ENCODE data around the gene MORN4.

MORN4 gene

GRCh38 chr10:97618285-97618684 is 15.0 kb downstream of the MORN4 start:
- no peak for DNase-seq (ENCODE audit: extremely low spot score)
- ChIA-PET POLR2A (no interaction called here), CTCF (interaction anchor here (0.6 kb wide), 1 partner anchor 440 kb away, joined by 3 read pairs; no protein-coding TSS in a partner anchor)
- TF ChIP-seq CTCF (IDR thresholded peaks at IDR 0.05; ENCODE audit: control extremely low read depth, extremely low read depth, low read depth, missing control alignments) = no peak

- DNase-seq (ENCODE audit: extremely low spot score) = no peak
- CTCF ChIA-PET = interaction anchor here (0.8 to 3.4 kb wide), 9 partner anchors 8 to 199 kb away, joined by 3 to 14 read pairs (median 3); partner anchors contain the start of gene ANKRD2
- POLR2A ChIA-PET = no interaction called here
- peak; percentile 27 for TF ChIP-seq CTCF (IDR thresholded peaks at IDR 0.05; ENCODE audit: control extremely low read depth, extremely low read depth, low read depth, missing control alignments)
Measured at GRCh38 chr10:97612386-97612785, 20.9 kb downstream of the MORN4 start.

- no peak for TF ChIP-seq CTCF (IDR thresholded peaks at IDR 0.05; ENCODE audit: control extremely low read depth, extremely low read depth, low read depth, missing control alignments)
- CTCF ChIA-PET = interaction anchor here (0.8 to 1.5 kb wide), 4 partner anchors 29 to 198 kb away, joined by 3 read pairs; no protein-coding TSS in a partner anchor
- DNase-seq (ENCODE audit: extremely low spot score) = no peak
- POLR2A ChIA-PET = no interaction called here
Measured at GRCh38 chr10:97611473-97611872, 21.8 kb downstream of the MORN4 start.

- no peak for TF ChIP-seq CTCF (IDR thresholded peaks at IDR 0.05; ENCODE audit: control extremely low read depth, extremely low read depth, low read depth, missing control alignments)
- CTCF ChIA-PET = interaction anchor here (0.8 to 1.3 kb wide), 2 partner anchors 17 to 37 kb away, joined by 3 to 5 read pairs; partner anchors contain the start of gene ANKRD2
- POLR2A ChIA-PET = no interaction called here
- no peak for DNase-seq (ENCODE audit: extremely low spot score)
Measured at GRCh38 chr10:97608991-97609561, 24.2 kb downstream of the MORN4 start.

- POLR2A ChIA-PET = no interaction called here
- TF ChIP-seq CTCF (IDR thresholded peaks at IDR 0.05; ENCODE audit: control extremely low read depth, extremely low read depth, low read depth, missing control alignments) = no peak
- DNase-seq (ENCODE audit: extremely low spot score) = no peak
- CTCF ChIA-PET = interaction anchor here (1.1 kb wide), 2 partner anchors 9 to 23 kb away, joined by 3 read pairs; no protein-coding TSS in a partner anchor
Measured at GRCh38 chr10:97607095-97607636, 26.1 kb downstream of the MORN4 start.

GRCh38 chr10:97601268-97602215 is 31.8 kb downstream of the MORN4 start:
- no peak for DNase-seq (ENCODE audit: extremely low spot score)
- ChIA-PET CTCF (interaction anchor here (1.1 kb wide), 1 partner anchor 11 kb away, joined by 4 read pairs; no protein-coding TSS in a partner anchor), POLR2A (no interaction called here)
- TF ChIP-seq CTCF (IDR thresholded peaks at IDR 0.05; ENCODE audit: control extremely low read depth, extremely low read depth, low read depth, missing control alignments) = no peak

Measured in GM10248 (cell line).